Adrenal gland (tissue), 12 donors: ENCODE measurements around the gene EIF2S3B. TPM values are rescaled to one million over a fixed set of nuclear protein-coding genes. Genes with fewer than 3 reads are reported as not detected.

Experiments
- DNase-seq, 7 donors: peaks; one replicate each; pipeline ENCODE4 v3.0.0-alpha.2; 2019 to 2020
- H3K27ac ChIP-seq, 5 donors: fragments of 200-600 bp; sonication (generic) in 4 of 5; 1 replicate in 3 of 5; 2 replicates in 2 of 5; pipeline versions ENCODE4 v1.5.1 to v1.8.0; 2016 to 2020; ENCODE audit warnings: mild to moderate bottlenecking in 1 of 5
- H3K27me3 ChIP-seq: fragments of 200-600 bp; 2 replicates; pipeline ENCODE4 v1.8.0; 2021
- H3K36me3 ChIP-seq, 2 donors: fragments of 200-600 bp; replicated peaks in 1 of 2; 1 replicate in 1 of 2; 2 replicates in 1 of 2; pipeline versions ENCODE4 v1.5.1 to v1.8.0; 2018 to 2022
- H3K4me1 ChIP-seq, 2 donors: fragments of 200-600 bp; replicated peaks in 1 of 2; 1 replicate in 1 of 2; 2 replicates in 1 of 2; pipeline versions ENCODE4 v1.5.1 to v1.8.0; 2018 to 2021
- H3K4me3 ChIP-seq, 4 donors: fragments of 200-600 bp; sonication (generic) in 3 of 4; one replicate each; pipeline ENCODE4 v1.5.1; 2016 to 2018
- H3K9me3 ChIP-seq, 3 donors: fragments of 200-600 bp; sonication (generic) in 1 of 3; replicated peaks in 1 of 3; 1 replicate in 2 of 3; 2 replicates in 1 of 3; pipeline versions ENCODE4 v1.5.1 to v1.8.0; 2016 to 2021
- POLR2A ChIP-seq, 2 donors: fragments of 450-650 bp; IDR thresholded peaks; one replicate each; pipeline ENCODE4 v1.6.1; 2017; ENCODE audit warnings: antibody characterized with exemption in 2 of 2, mild to moderate bottlenecking in 2 of 2, moderate library complexity in 1 of 2
- WGBS, 4 donors: extraction: QIAGEN DNeasy Blood & Tissue Kit in 2 of 4; methylation state at CpG; one replicate each; pipeline versions ENCODE4 v1.1.5 to v1.1.7; 2013 to 2017; 5-methylcytosine and 5-hydroxymethylcytosine counted together
- intact Hi-C, 2 donors: fragments of 100-400 bp; cut with DNase I; formaldehyde crosslinking; loops; one replicate each; pipeline versions ENCODE4 v1.14.1 to v1.15.0; 2022 to 2023
- polyA plus RNA-seq, 3 donors: library from polyadenylated mRNA; stranded (reverse); fragments of 200-250 nt in 2 of 3; fragments of 350-450 nt in 1 of 3; fragmentation: Illumina TruSeq in 1 of 3; extraction: RNeasy Lipid Tissue Mini Kit (QIAGEN cat#74804) in 1 of 3; gene quantifications; one replicate each; pipeline ENCODE4 v1.2.3, GENCODE V29; 2013 to 2014
- total RNA-seq, 9 donors: library from RNA; depleted of rRNA in 4 of 9; stranded (reverse); fragments of >200 nt in 4 of 9; fragments of 120-200 nt in 1 of 9; fragmentation: NEBNext Ultra II Directional in 1 of 9; extraction: Animal tissue kit (Norgen Biotek cat#: 25700) in 1 of 9; gene quantifications; one replicate each; pipeline versions ENCODE4 v1.1.0 to v1.2.4, GENCODE V29; 2013 to 2023
- TF ChIP-seq, protein P1 (sequence below), 6 experiments: fragments of 450-650 bp in 4 of 6; fragments of 200-600 bp in 2 of 6; sonication (generic) in 1 of 6; IDR thresholded peaks; 1 replicate in 5 of 6; 2 replicates in 1 of 6; pipeline versions ENCODE4 v1.5.1 to v1.8.0; 2016 to 2021; ENCODE audit warnings: antibody characterized with exemption in 6 of 6, mild to moderate bottlenecking in 2 of 6, moderate library complexity in 1 of 6
- donor health status: healthy with polysubstance abuse.
- donor health status: Bipolar disorder and iron deficiency.
- donor health status: DM: yes; HTN: yes; CAD: no.
- donor health status: DM: no; HTN: no; CAD: no.
- donor health status: DM: no; HTN: no; CAD: no.
- donor health status: DM: yes; HTN: yes; CAD: no.

Gene EIF2S3B
- total and polyA plus RNA-seq, 12 donors, result 0.10 to 2.6 (median 0.59) TPM; not detected in 1

- no peaks in the 10 kb centered on the region for H3K27me3 ChIP-seq
- no peaks in the 10 kb centered on the region for H3K36me3 ChIP-seq
- no peak overlapping the region for H3K27ac ChIP-seq
- H3K4me3 ChIP-seq, result no peak overlapping the region
- intact Hi-C loops, result no loop called here
- no peaks in the 10 kb centered on the region for H3K4me1 ChIP-seq
- TF ChIP-seq, protein P1, sequence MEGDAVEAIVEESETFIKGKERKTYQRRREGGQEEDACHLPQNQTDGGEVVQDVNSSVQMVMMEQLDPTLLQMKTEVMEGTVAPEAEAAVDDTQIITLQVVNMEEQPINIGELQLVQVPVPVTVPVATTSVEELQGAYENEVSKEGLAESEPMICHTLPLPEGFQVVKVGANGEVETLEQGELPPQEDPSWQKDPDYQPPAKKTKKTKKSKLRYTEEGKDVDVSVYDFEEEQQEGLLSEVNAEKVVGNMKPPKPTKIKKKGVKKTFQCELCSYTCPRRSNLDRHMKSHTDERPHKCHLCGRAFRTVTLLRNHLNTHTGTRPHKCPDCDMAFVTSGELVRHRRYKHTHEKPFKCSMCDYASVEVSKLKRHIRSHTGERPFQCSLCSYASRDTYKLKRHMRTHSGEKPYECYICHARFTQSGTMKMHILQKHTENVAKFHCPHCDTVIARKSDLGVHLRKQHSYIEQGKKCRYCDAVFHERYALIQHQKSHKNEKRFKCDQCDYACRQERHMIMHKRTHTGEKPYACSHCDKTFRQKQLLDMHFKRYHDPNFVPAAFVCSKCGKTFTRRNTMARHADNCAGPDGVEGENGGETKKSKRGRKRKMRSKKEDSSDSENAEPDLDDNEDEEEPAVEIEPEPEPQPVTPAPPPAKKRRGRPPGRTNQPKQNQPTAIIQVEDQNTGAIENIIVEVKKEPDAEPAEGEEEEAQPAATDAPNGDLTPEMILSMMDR (IDR thresholded peaks at IDR 0.05), result no peak
- no peak for TF ChIP-seq POLR2A (IDR thresholded peaks at IDR 0.05)
- whole genome bisulfite sequencing, 4 donors, result 44 to 56% (median 53%) methylated on average over 4 of the region's 4 CpGs
- H3K9me3 ChIP-seq, result no peaks in the 10 kb centered on the region
- no peak for DNase-seq
These were observed 7.1 kb downstream of the EIF2S3B start for GRCh38 chr12:10512798-10513197.

DNA sequence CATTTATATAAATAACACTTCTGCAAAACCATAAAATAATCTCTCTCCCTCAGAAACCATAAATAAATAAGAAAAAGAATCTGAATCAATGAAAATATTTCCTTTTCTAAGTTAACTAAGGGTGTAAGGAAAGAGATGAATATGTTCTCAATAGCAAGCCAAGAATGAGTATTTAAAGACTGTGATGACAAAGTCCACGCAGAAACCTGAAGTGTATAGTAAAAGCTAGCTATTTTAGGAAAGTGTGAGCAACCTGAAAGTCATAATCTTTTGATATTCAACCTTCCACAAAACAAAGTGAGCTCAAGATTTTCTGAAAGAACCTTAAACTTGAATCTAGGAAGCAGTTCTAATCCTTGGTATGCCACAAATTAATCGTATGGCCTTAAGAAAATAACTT lies 15.9 kb downstream of the EIF2S3B start:
- Histone ChIP-seq H3K36me3 (no peaks in the 10 kb centered on the region), H3K27ac (no peak overlapping the region), H3K4me1 (no peaks in the 10 kb centered on the region), H3K27me3 (peaks cover 3% of the 10 kb centered on the region), H3K4me3 (no peak overlapping the region), H3K9me3 (no peaks in the 10 kb centered on the region)
- WGBS, 4 donors, result 71 to 86% (median 76%) methylated on average over 2 of the region's 2 CpGs
- intact Hi-C loops, result no loop called here
- no peak for DNase-seq
- TF ChIP-seq, protein P1 (IDR thresholded peaks at IDR 0.05), result no peak
- TF ChIP-seq POLR2A (IDR thresholded peaks at IDR 0.05), result no peak

DNA sequence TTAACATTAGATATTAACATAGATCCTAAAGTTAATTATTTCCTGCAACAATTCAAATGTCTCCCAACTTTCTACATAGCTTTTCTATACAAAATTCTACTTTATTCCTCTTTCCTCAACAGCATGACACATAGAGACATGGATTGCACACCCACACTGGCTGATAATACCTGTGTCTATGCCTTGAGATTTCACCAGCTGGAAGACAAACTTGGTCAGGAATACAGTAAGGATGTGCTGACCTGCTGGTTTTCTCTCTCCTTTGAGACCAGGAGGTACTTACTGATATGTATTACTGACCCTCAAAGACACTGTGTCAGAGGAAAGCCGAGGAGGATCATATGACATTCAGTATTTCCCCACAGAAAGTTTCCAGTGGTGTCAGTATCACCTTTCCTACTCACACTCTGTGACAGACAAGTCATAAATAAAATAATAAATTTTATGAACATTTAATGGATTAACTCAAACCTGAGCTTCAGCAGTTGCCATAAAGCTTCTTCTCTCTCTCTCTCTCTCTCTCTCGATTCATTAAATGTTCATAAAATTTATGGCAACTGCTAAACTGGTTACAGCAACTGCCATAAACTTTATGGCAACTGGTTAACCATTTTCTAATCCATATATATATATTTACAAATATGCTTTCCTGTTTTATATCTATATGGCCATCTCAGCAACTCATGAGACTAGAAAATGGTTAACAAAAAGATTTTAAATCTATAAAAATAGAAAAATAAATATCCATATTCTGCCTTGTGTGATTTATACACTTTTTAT lies 22.7 kb downstream of the EIF2S3B start:
- TF ChIP-seq, protein P1 (IDR thresholded peaks at IDR 0.05), result no peak
- TF ChIP-seq POLR2A (IDR thresholded peaks at IDR 0.05), result no peak
- Histone ChIP-seq H3K27ac (no peak overlapping the region), H3K4me1 (no peaks in the 10 kb centered on the region), H3K36me3 (no peaks in the 10 kb centered on the region), H3K9me3 (no peaks in the 10 kb centered on the region), H3K4me3 (no peak overlapping the region), H3K27me3 (peaks cover 16% of the 10 kb centered on the region)
- 49 to 66% (median 63%) methylated on average over 2 of the region's 2 CpGs for WGBS, 4 donors
- no peak for DNase-seq
- intact Hi-C loops, result no loop called here

DNA sequence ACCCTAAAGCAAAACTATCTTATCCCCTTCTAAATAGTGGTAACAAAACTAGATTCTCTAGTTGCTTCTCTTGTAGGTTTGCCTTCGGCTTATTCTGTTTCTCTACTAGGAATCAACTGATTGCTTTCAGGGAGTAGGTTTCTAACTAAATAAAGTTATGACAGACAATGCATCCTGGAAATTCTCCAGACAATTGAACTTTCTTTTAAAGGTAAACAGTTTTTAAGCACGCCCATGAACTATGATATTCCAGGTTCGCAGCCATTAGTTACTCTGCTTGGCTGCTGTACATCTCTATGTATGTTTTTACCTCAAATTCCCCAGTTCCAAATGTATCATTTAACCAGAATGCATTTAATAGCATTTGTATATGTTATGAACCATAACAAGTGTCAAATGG lies 23.9 kb downstream of the EIF2S3B start:
- no peak for DNase-seq
- Histone ChIP-seq H3K27me3 (peaks cover 16% of the 10 kb centered on the region), H3K36me3 (no peaks in the 10 kb centered on the region), H3K9me3 (no peaks in the 10 kb centered on the region), H3K4me3 (no peak overlapping the region), H3K4me1 (no peaks in the 10 kb centered on the region), H3K27ac (no peak overlapping the region)
- 79 to 89% (median 83%) methylated on average over 3 of the region's 3 CpGs for WGBS, 4 donors
- intact Hi-C loops, result no loop called here
- TF ChIP-seq POLR2A (IDR thresholded peaks at IDR 0.05), result no peak
- TF ChIP-seq, protein P1 (IDR thresholded peaks at IDR 0.05), result no peak
